Measurements from ENCODE around the gene FHAD1.

FHAD1 gene

GRCh38 chr1:15446212-15446611 is 199.2 kb downstream of the FHAD1 start:
- H3K4me3 ChIP-seq (ENCODE audit: low read depth, low read length): no peak overlapping the region
- no peak for DNase-seq (ENCODE audit: low read depth)
- no peak for TF ChIP-seq CTCF (IDR thresholded peaks at IDR 0.05; ENCODE audit: low read depth, low read length, missing control alignments)

Measured in GM12864 (cell line).